Adrenal gland (tissue), 5 donors: ENCODE results near the gene SLC6A8.

Experiments used
- POLR2A ChIP-seq, 2 donors: fragments of 450-650 bp; IDR thresholded peaks; one replicate each; pipeline ENCODE4 v1.6.1; 2017; ENCODE audit warnings: antibody characterized with exemption in 2 of 2, mild to moderate bottlenecking in 2 of 2, moderate library complexity in 1 of 2
- TF ChIP-seq, protein P1 (sequence below), 6 experiments: fragments of 450-650 bp in 4 of 6; fragments of 200-600 bp in 2 of 6; sonication (generic) in 1 of 6; IDR thresholded peaks; 1 replicate in 5 of 6; 2 replicates in 1 of 6; pipeline versions ENCODE4 v1.5.1 to v1.8.0; 2016 to 2021; ENCODE audit warnings: antibody characterized with exemption in 6 of 6, mild to moderate bottlenecking in 2 of 6, moderate library complexity in 1 of 6
- donor health status: DM: no; HTN: no; CAD: no.

DNA sequence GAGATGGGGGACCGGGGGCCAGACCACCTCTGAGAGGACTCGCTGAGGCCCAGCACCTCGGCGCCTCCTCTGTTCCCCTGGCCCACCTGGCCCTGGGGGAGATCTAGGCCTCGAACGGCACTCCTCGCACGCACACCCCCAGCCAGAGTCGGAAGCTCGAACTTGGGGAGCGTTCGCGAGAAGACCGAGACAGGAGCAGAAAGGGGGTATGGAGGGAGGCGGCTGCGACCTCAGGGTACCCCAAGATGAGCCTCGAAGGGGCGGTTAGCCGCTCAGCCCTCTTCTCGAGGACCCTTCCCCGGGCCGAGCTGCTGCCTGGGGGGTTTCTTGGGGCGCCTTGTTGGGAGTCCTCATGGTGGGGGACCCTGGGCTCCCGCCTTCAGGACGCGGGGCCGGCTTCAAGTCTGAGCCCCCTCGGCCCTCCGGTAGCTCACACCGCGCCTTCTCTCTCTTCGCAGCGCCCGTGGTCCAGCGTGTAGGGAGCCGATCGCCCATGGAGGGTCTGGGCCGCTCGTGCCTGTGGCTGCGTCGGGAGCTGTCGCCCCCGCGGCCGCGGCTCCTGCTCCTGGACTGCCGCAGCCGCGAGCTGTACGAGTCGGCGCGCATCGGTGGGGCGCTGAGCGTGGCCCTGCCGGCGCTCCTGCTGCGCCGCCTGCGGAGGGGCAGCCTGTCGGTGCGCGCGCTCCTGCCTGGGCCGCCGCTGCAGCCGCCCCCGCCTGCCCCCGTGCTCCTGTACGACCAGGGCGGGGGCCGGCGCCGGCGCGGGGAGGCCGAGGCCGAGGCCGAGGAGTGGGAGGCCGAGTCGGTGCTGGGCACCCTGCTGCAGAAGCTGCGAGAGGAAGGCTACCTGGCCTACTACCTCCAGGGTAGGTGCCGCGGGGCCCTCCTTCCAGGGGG, 40.0 kb upstream of the SLC6A8 start:
- TF ChIP-seq POLR2A (IDR thresholded peaks at IDR 0.05): no peak
- TF ChIP-seq, protein P1, sequence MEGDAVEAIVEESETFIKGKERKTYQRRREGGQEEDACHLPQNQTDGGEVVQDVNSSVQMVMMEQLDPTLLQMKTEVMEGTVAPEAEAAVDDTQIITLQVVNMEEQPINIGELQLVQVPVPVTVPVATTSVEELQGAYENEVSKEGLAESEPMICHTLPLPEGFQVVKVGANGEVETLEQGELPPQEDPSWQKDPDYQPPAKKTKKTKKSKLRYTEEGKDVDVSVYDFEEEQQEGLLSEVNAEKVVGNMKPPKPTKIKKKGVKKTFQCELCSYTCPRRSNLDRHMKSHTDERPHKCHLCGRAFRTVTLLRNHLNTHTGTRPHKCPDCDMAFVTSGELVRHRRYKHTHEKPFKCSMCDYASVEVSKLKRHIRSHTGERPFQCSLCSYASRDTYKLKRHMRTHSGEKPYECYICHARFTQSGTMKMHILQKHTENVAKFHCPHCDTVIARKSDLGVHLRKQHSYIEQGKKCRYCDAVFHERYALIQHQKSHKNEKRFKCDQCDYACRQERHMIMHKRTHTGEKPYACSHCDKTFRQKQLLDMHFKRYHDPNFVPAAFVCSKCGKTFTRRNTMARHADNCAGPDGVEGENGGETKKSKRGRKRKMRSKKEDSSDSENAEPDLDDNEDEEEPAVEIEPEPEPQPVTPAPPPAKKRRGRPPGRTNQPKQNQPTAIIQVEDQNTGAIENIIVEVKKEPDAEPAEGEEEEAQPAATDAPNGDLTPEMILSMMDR (IDR thresholded peaks at IDR 0.05): no peak
